ENCODE data around the gene ZNF799. TPM values are rescaled to one million over a fixed set of nuclear protein-coding genes. Genes with fewer than 3 reads are reported as not detected.
A peak's percentile ranks its signal among the peaks of the same experiment; 100 is the strongest.
"Not testable (repeated sequence)": the region's sequence is repeated elsewhere in the genome, so short reads cannot be mapped to it uniquely, and the experiment has no call there.

ZNF799 gene
- total and polyA plus RNA-seq, 2 experiments from 2014 or later: 3.7 to 5.3 TPM

DNA sequence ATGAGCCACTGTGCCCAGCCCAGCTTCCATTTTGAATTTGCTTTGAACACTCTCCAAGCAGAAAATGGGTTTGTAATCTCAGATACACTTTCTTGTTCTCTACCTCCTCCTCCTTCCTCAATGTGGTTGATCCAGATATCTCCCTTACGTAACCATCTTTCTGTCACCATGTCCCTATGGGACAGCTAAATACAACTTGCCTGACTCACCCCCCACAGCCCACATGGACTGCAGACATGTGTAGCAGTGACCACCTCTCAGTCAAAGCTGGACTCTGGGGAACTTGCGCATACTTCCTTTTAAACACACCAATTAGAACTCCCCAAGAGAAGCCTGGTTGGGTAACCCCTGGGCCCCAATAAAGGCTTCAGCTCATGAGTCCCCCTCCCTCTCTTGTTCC lies 10.8 kb upstream of the ZNF799 start (continued):
- TF ChIP-seq, protein P1, sequence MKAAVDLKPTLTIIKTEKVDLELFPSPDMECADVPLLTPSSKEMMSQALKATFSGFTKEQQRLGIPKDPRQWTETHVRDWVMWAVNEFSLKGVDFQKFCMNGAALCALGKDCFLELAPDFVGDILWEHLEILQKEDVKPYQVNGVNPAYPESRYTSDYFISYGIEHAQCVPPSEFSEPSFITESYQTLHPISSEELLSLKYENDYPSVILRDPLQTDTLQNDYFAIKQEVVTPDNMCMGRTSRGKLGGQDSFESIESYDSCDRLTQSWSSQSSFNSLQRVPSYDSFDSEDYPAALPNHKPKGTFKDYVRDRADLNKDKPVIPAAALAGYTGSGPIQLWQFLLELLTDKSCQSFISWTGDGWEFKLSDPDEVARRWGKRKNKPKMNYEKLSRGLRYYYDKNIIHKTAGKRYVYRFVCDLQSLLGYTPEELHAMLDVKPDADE (IDR thresholded peaks at IDR 0.05): no peak
- TF ChIP-seq POLR2AphosphoS5 (IDR thresholded peaks at IDR 0.05; ENCODE audit: low read depth) (no peak), ZNF331 (CRISPR knock-in tag; IDR thresholded peaks at IDR 0.05; ENCODE audit: low read depth) (no peak), STAT1 (IDR thresholded peaks at IDR 0.05; ENCODE audit: unreplicated experiment) (no peak)

DNA sequence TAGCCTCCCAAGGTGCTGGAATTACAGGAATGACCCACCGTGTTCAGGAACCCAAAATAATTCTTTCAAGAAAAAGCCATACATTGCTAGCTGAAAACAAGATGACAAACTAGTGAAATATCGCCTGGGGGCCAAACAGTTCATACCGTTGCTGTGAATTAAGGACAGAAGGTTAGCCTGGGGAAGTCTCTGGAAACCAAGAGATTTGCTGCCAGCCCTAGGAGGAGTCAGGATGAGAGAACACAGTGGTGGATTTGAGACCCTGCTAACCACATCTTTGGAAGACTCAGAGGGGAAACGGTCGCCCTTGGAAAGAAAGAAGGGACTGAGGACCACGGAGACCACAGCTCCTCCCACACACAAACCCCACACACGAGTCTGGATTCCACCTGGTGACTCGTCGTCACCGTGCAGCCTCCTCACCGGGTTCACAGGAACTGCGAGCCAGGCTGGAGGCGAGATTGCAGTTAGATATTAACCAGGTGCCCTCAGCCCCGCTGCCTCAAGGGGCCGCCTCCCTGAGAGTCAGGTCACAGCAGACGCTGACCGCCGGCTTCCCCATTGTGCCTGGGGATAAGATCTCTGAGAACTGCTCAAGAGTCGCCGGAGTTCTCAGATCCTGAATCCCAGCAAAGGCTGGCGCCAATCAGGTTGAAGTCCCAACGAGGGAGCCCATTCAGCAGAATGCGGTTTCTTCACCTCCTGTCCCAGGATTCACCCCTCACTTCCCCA lies 1.0 kb downstream of the ZNF799 start:
- not testable (repeated sequence) for H3K4me1 Mint-ChIP-seq; H3F3A ChIP-seq (replicated peaks; ENCODE audit: low read depth); H3K4me1 ChIP-seq (ENCODE audit: insufficient read depth); H3K79me2 ChIP-seq (replicated peaks; ENCODE audit: insufficient read depth); H3K27ac ChIP-seq (ENCODE audit: low read depth); H3K27me3 ChIP-seq (ENCODE audit: insufficient read depth); H3K36me3 ChIP-seq (ENCODE audit: insufficient read depth); H3K9me2 ChIP-seq (ENCODE audit: insufficient read depth); H4K20me1 ChIP-seq (replicated peaks; ENCODE audit: insufficient read depth); H3K36me3 Mint-ChIP-seq (ENCODE audit: low read depth)
- H3K4me2 ChIP-seq: peak overlapping the region; percentile 96
- H3K27me3 Mint-ChIP-seq (ENCODE audit: insufficient read depth, low read depth, poor library complexity): peaks cover 13% of the 10 kb centered on the region
- peak overlapping the region; percentile 86 for H3K4me3 ChIP-seq
- peak; percentile 65 for ATAC-seq
- DNase-seq (ENCODE audit: low spot score): peak; percentile 71
- H3K9me3 Mint-ChIP-seq: peaks cover 26% of the 10 kb centered on the region
- H3K4me3 Mint-ChIP-seq: peak overlapping the region; percentile 86
- H3K27ac Mint-ChIP-seq: peak overlapping the region; percentile 59; the same call in 1 of the 2 replicates
- H2AFZ ChIP-seq: peak overlapping the region; percentile 87

DNA sequence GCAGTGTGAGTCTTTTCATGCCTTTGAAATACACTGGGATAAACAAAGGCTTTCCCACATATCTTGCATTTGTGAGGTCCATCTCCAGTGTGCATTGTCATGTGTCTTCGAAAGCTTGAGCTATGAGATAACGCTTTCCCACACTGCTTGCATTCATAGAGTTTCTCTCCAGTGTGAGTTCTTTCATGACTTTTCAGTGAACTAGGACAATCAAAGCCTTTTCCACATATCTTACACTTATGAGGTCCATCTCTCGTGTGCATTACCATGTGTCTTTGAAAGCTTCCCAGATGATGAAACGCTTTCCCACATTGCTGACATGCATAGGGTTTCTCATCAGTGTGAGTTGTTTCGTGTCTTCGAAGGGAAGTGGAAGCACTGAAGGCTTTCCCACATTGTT lies 9.9 kb downstream of the ZNF799 start:
- H3K4me3 ChIP-seq; H3K4me2 ChIP-seq; ATAC-seq; H3K27ac Mint-ChIP-seq; H3K4me1 ChIP-seq (ENCODE audit: insufficient read depth); DNase-seq (ENCODE audit: low spot score); H3K27me3 ChIP-seq (ENCODE audit: insufficient read depth); H3K79me2 ChIP-seq (replicated peaks; ENCODE audit: insufficient read depth); H3F3A ChIP-seq (replicated peaks; ENCODE audit: low read depth); H3K27me3 Mint-ChIP-seq (ENCODE audit: insufficient read depth, low read depth, poor library complexity); H3K9me2 ChIP-seq (ENCODE audit: insufficient read depth); H4K20me1 ChIP-seq (replicated peaks; ENCODE audit: insufficient read depth); H3K4me1 Mint-ChIP-seq; H2AFZ ChIP-seq; H3K4me3 Mint-ChIP-seq: not testable (repeated sequence)
- peaks cover 60% of the 10 kb centered on the region for H3K36me3 Mint-ChIP-seq (ENCODE audit: low read depth)
- H3K36me3 ChIP-seq (ENCODE audit: insufficient read depth): peaks cover 11% of the 10 kb centered on the region
- peak overlapping the region; percentile 62; the same call in 1 of the 2 replicates for H3K27ac ChIP-seq (ENCODE audit: low read depth)
- peaks cover 70% of the 10 kb centered on the region for H3K9me3 Mint-ChIP-seq

DNA sequence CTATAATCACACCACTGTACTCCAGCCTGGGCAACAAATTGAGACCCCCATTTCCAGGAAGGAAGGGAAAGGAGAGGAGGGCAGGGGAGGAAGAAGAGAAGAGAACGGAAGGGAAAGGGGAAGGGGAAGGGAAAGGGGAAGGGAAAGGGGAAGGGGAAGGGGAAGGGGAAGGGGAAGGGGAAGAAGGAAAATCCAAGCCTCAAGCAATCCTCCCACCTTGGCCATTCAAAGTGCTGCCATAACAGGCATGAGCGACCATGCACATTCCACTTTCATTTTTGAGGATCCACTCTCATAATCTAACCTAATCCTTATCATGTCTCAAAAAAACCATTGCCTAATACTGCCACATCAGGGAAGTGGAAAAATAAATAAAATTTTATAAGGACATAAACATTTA lies 14.7 kb downstream of the ZNF799 start:
- H3K36me3 ChIP-seq (ENCODE audit: insufficient read depth): peaks cover 10% of the 10 kb centered on the region
- not testable (repeated sequence) for H3F3A ChIP-seq (replicated peaks; ENCODE audit: low read depth); H3K27me3 ChIP-seq (ENCODE audit: insufficient read depth); H3K27ac ChIP-seq (ENCODE audit: low read depth); H3K9me2 ChIP-seq (ENCODE audit: insufficient read depth); H3K4me1 Mint-ChIP-seq; H3K79me2 ChIP-seq (replicated peaks; ENCODE audit: insufficient read depth); ATAC-seq; H3K27ac Mint-ChIP-seq; H2AFZ ChIP-seq; H3K27me3 Mint-ChIP-seq (ENCODE audit: insufficient read depth, low read depth, poor library complexity); H3K4me3 ChIP-seq; H3K4me3 Mint-ChIP-seq; H3K4me1 ChIP-seq (ENCODE audit: insufficient read depth); H3K4me2 ChIP-seq; DNase-seq (ENCODE audit: low spot score); H4K20me1 ChIP-seq (replicated peaks; ENCODE audit: insufficient read depth)
- peaks cover 84% of the 10 kb centered on the region for H3K9me3 Mint-ChIP-seq
- peaks cover 41% of the 10 kb centered on the region for H3K36me3 Mint-ChIP-seq (ENCODE audit: low read depth)

All from GM23338 (cell line).